CD8-positive, alpha-beta memory T cell (primary cell): Measurements from ENCODE around the gene SHLD1. TPM values are rescaled to one million over a fixed set of nuclear protein-coding genes. Genes with fewer than 3 reads are reported as not detected.
A peak's percentile ranks its signal among the peaks of the same experiment; 100 is the strongest.

Experiments used
- CTCF ChIA-PET: fragments of 350-600 bp; sonication (Branson Sonifier 250); formaldehyde crosslinking; loops from one replicate; lab custom pipeline; 2021; ENCODE audit warnings: antibody characterized with exemption; lab: Charles Lee
- POLR2A ChIA-PET: fragments of 350-600 bp; sonication (Branson Sonifier 250); formaldehyde crosslinking; loops from one replicate; lab custom pipeline; 2021; ENCODE audit warnings: antibody characterized with exemption; lab: Charles Lee
- DNase-seq, 5 donors: peaks; one replicate each; pipeline versions ENCODE4 v3.0.0 to v3.0.0-alpha.2; 2020 to 2022; ENCODE audit warnings: mixed read lengths in 1 of 5
- H3K27ac ChIP-seq: one replicate; pipeline ENCODE4 v1.7.0; 2013; ENCODE audit warnings: low read depth, mild to moderate bottlenecking, low read length, moderate library complexity
- H3K27me3 ChIP-seq: 2 replicates; pipeline ENCODE4 v1.7.0; 2013; ENCODE audit warnings: low read length, mild to moderate bottlenecking; ENCODE audit not compliant: insufficient read depth, poor library complexity, severe bottlenecking
- H3K36me3 ChIP-seq: 2 replicates; pipeline ENCODE4 v1.7.0; 2013; ENCODE audit warnings: mild to moderate bottlenecking, low read length, moderate library complexity; ENCODE audit not compliant: insufficient read depth
- H3K4me1 ChIP-seq: 2 replicates; pipeline ENCODE4 v1.7.0; 2013; ENCODE audit warnings: mild to moderate bottlenecking, low read length, moderate library complexity; ENCODE audit not compliant: insufficient read depth
- H3K4me3 ChIP-seq: 2 replicates; pipeline ENCODE4 v1.7.0; 2013; ENCODE audit warnings: mild to moderate bottlenecking, low read length
- H3K9me3 ChIP-seq: 2 replicates; pipeline ENCODE4 v1.7.0; 2013; ENCODE audit warnings: mild to moderate bottlenecking, low read length
- H3K27ac Mint-ChIP-seq, 8 donors: one replicate each; pipeline ENCODE4 v1.8.0; 2020 to 2021; ENCODE audit warnings: mixed read lengths in 8 of 8, mild to moderate bottlenecking in 6 of 8, inconsistent platforms in 3 of 8, moderate library complexity in 3 of 8
- H3K27me3 Mint-ChIP-seq, 2 donors: one replicate each; pipeline ENCODE4 v1.8.0; 2020 to 2021; ENCODE audit warnings: mixed read lengths in 2 of 2, mild to moderate bottlenecking in 1 of 2, moderate library complexity in 1 of 2
- H3K36me3 Mint-ChIP-seq, 3 donors: one replicate each; pipeline ENCODE4 v1.8.0; 2020 to 2021; ENCODE audit warnings: mixed read lengths in 3 of 3, inconsistent platforms in 1 of 3, mild to moderate bottlenecking in 1 of 3
- H3K4me1 Mint-ChIP-seq, 3 donors: one replicate each; pipeline ENCODE4 v1.8.0; 2020 to 2021; ENCODE audit warnings: mixed read lengths in 3 of 3, inconsistent platforms in 1 of 3, mild to moderate bottlenecking in 1 of 3
- H3K4me3 Mint-ChIP-seq, 7 donors: one replicate each; pipeline ENCODE4 v1.8.0; 2020 to 2021; ENCODE audit warnings: mixed read lengths in 7 of 7, mild to moderate bottlenecking in 6 of 7, moderate library complexity in 4 of 7, inconsistent platforms in 2 of 7
- H3K9me3 Mint-ChIP-seq, 5 donors: one replicate each; pipeline ENCODE4 v1.8.0; 2020 to 2022; ENCODE audit warnings: mixed read lengths in 5 of 5, mild to moderate bottlenecking in 3 of 5, moderate library complexity in 2 of 5, inconsistent platforms in 1 of 5
- polyA plus RNA-seq: library from polyadenylated mRNA; unstranded; fragments of 300-500 nt; fragmentation: Illumina TruSeq; gene quantifications from one replicate; pipeline ENCODE4 v1.2.3, GENCODE V29; 2021
- total RNA-seq, 2 experiments: library from RNA; stranded (reverse); gene quantifications; one replicate each; pipeline ENCODE4 v1.2.3, GENCODE V29; 2021

The SHLD1 gene
- total and polyA plus RNA-seq, 3 experiments from 2014 or later, result 7.7 to 18.8 (median 9.1) TPM

- H3K4me1 ChIP-seq, result no peaks in the 10 kb centered on the region
- no peaks in the 10 kb centered on the region for H3K36me3 Mint-ChIP-seq
- peaks cover 5 to 7% (median 5%) of the 10 kb centered on the region in 3 donors for H3K4me1 Mint-ChIP-seq
- no peak overlapping the region for H3K27ac Mint-ChIP-seq
- CTCF ChIA-PET, result no interaction called here
- peaks cover 7 to 15% of the 10 kb centered on the region in 2 donors for H3K27me3 Mint-ChIP-seq
- H3K4me3 ChIP-seq, result no peak overlapping the region
- no peaks in the 10 kb centered on the region for H3K9me3 ChIP-seq
- H3K27me3 ChIP-seq, result no peaks in the 10 kb centered on the region
- no peak overlapping the region for H3K4me3 Mint-ChIP-seq
- H3K9me3 Mint-ChIP-seq, result peaks cover 0 to under 1% (median 0%) of the 10 kb centered on the region in 5 donors
- no peak for DNase-seq
- no peak overlapping the region for H3K27ac ChIP-seq
- no peaks in the 10 kb centered on the region for H3K36me3 ChIP-seq
- POLR2A ChIA-PET, result no interaction called here
Measured at GRCh38 chr20:5882166-5882565, 132.0 kb downstream of the SHLD1 start.

- Histone ChIP-seq H3K9me3 (no peaks in the 10 kb centered on the region), H3K4me1 (no peaks in the 10 kb centered on the region), H3K27me3 (no peaks in the 10 kb centered on the region), H3K36me3 (no peaks in the 10 kb centered on the region), H3K27ac (no peak overlapping the region), H3K4me3 (no peak overlapping the region)
- Mint-ChIP-seq H3K4me3 (no peak overlapping the region), H3K27me3 (peaks cover 7 to 15% of the 10 kb centered on the region in 2 donors), H3K36me3 (no peaks in the 10 kb centered on the region), H3K9me3 (no peaks in the 10 kb centered on the region), H3K4me1 (peaks cover 5 to 7% (median 5%) of the 10 kb centered on the region in 3 donors), H3K27ac (no peak overlapping the region)
- DNase-seq, result no peak
- CTCF ChIA-PET, result no interaction called here
- POLR2A ChIA-PET, result no interaction called here
Measured at GRCh38 chr20:5884465-5885335, 134.5 kb downstream of the SHLD1 start.

GRCh38 chr20:5885866-5886265, 135.7 kb downstream of the SHLD1 start:
- H3K9me3 ChIP-seq, result no peaks in the 10 kb centered on the region
- CTCF ChIA-PET, result no interaction called here
- no peaks in the 10 kb centered on the region for H3K27me3 ChIP-seq
- H3K4me1 Mint-ChIP-seq, result peaks cover 5 to 7% (median 5%) of the 10 kb centered on the region in 3 donors
- POLR2A ChIA-PET, result no interaction called here
- no peak overlapping the region for H3K4me3 Mint-ChIP-seq
- no peaks in the 10 kb centered on the region for H3K9me3 Mint-ChIP-seq
- no peak overlapping the region for H3K4me3 ChIP-seq
- H3K27ac Mint-ChIP-seq, result peak overlapping the region in 1 of 8 donors; percentile 76
- H3K27ac ChIP-seq, result no peak overlapping the region
- H3K36me3 Mint-ChIP-seq, result no peaks in the 10 kb centered on the region
- H3K4me1 ChIP-seq, result no peaks in the 10 kb centered on the region
- DNase-seq, result no peak
- H3K27me3 Mint-ChIP-seq, result peaks cover 7 to 15% of the 10 kb centered on the region in 2 donors
- no peaks in the 10 kb centered on the region for H3K36me3 ChIP-seq

- Histone ChIP-seq H3K27ac (no peak overlapping the region), H3K9me3 (no peaks in the 10 kb centered on the region), H3K27me3 (no peaks in the 10 kb centered on the region), H3K4me3 (no peak overlapping the region), H3K36me3 (no peaks in the 10 kb centered on the region), H3K4me1 (no peaks in the 10 kb centered on the region)
- POLR2A ChIA-PET, result no interaction called here
- Mint-ChIP-seq H3K9me3 (no peaks in the 10 kb centered on the region), H3K4me1 (peaks cover 2 to 4% (median 3%) of the 10 kb centered on the region in 3 donors), H3K36me3 (no peaks in the 10 kb centered on the region), H3K27ac (no peak overlapping the region), H3K4me3 (no peak overlapping the region), H3K27me3 (peaks cover 7 to 10% of the 10 kb centered on the region in 2 donors)
- no peak for DNase-seq
- CTCF ChIA-PET, result no interaction called here
Measured at GRCh38 chr20:5886788-5887187, 136.6 kb downstream of the SHLD1 start.

GRCh38 chr20:5887386-5887785, 137.2 kb downstream of the SHLD1 start:
- Mint-ChIP-seq H3K27me3 (peaks cover 6 to 7% of the 10 kb centered on the region in 2 donors), H3K27ac (no peak overlapping the region), H3K36me3 (no peaks in the 10 kb centered on the region), H3K9me3 (no peaks in the 10 kb centered on the region), H3K4me3 (no peak overlapping the region), H3K4me1 (no peaks in the 10 kb centered on the region)
- Histone ChIP-seq H3K9me3 (no peaks in the 10 kb centered on the region), H3K36me3 (no peaks in the 10 kb centered on the region), H3K27ac (no peak overlapping the region), H3K4me1 (no peaks in the 10 kb centered on the region), H3K4me3 (no peak overlapping the region), H3K27me3 (no peaks in the 10 kb centered on the region)
- DNase-seq, result no peak
- ChIA-PET POLR2A (no interaction called here), CTCF (no interaction called here)

GRCh38 chr20:5888041-5888440, 137.8 kb downstream of the SHLD1 start:
- no peak overlapping the region for H3K27ac ChIP-seq
- no peaks in the 10 kb centered on the region for H3K27me3 ChIP-seq
- CTCF ChIA-PET, result no interaction called here
- H3K4me3 ChIP-seq, result no peak overlapping the region
- POLR2A ChIA-PET, result no interaction called here
- Mint-ChIP-seq H3K4me3 (no peak overlapping the region), H3K9me3 (no peaks in the 10 kb centered on the region), H3K27ac (no peak overlapping the region), H3K27me3 (peaks cover 6 to 7% of the 10 kb centered on the region in 2 donors), H3K4me1 (no peaks in the 10 kb centered on the region), H3K36me3 (no peaks in the 10 kb centered on the region)
- no peaks in the 10 kb centered on the region for H3K9me3 ChIP-seq
- H3K4me1 ChIP-seq, result no peaks in the 10 kb centered on the region
- DNase-seq, result no peak
- no peaks in the 10 kb centered on the region for H3K36me3 ChIP-seq

GRCh38 chr20:5890773-5891441, 140.7 kb downstream of the SHLD1 start:
- no peak overlapping the region for H3K27ac ChIP-seq
- no peaks in the 10 kb centered on the region for H3K9me3 ChIP-seq
- CTCF ChIA-PET, result no interaction called here
- Mint-ChIP-seq H3K9me3 (no peaks in the 10 kb centered on the region), H3K36me3 (peaks cover 0 to 8% (median 0%) of the 10 kb centered on the region in 3 donors), H3K4me3 (no peak overlapping the region), H3K4me1 (no peaks in the 10 kb centered on the region), H3K27ac (no peak overlapping the region), H3K27me3 (peaks cover 5 to 25% of the 10 kb centered on the region in 2 donors)
- POLR2A ChIA-PET, result interaction anchor here (0.7 kb wide), 1 partner anchor 77 kb away, joined by 3 read pairs; no protein-coding TSS in a partner anchor
- H3K36me3 ChIP-seq, result no peaks in the 10 kb centered on the region
- no peak overlapping the region for H3K4me3 ChIP-seq
- no peak for DNase-seq
- no peaks in the 10 kb centered on the region for H3K4me1 ChIP-seq
- H3K27me3 ChIP-seq, result no peaks in the 10 kb centered on the region

- Mint-ChIP-seq H3K27me3 (peaks cover 1 to 38% of the 10 kb centered on the region in 2 donors), H3K4me1 (no peaks in the 10 kb centered on the region), H3K27ac (no peak overlapping the region), H3K4me3 (no peak overlapping the region), H3K9me3 (peaks cover 0 to 4% (median 0%) of the 10 kb centered on the region in 5 donors), H3K36me3 (peaks cover 0 to 8% (median 0%) of the 10 kb centered on the region in 3 donors)
- no peaks in the 10 kb centered on the region for H3K4me1 ChIP-seq
- no peak overlapping the region for H3K4me3 ChIP-seq
- H3K36me3 ChIP-seq, result no peaks in the 10 kb centered on the region
- ChIA-PET CTCF (no interaction called here), POLR2A (no interaction called here)
- H3K27me3 ChIP-seq, result no peaks in the 10 kb centered on the region
- no peak for DNase-seq
- H3K9me3 ChIP-seq, result no peaks in the 10 kb centered on the region
- no peak overlapping the region for H3K27ac ChIP-seq
Measured at GRCh38 chr20:5893052-5893451, 142.9 kb downstream of the SHLD1 start.
